Upper lobe of left lung (tissue), 4 donors: ENCODE data around the gene SCGB2B2.

Experiments used
- EP300 ChIP-seq, 4 donors: sonication (generic); formaldehyde crosslinking; IDR thresholded peaks; one replicate each; pipeline ENCODE4 v1.5.1; 2017; ENCODE audit warnings: antibody characterized with exemption in 4 of 4, control low read depth in 2 of 4
- POLR2A ChIP-seq, 4 donors: fragments of 450-650 bp; IDR thresholded peaks; one replicate each; pipeline ENCODE4 v1.5.1; 2016 to 2017; ENCODE audit warnings: antibody characterized with exemption in 4 of 4, mild to moderate bottlenecking in 2 of 4
- TF ChIP-seq, protein P1 (sequence below), 6 experiments: fragments of 450-650 bp in 4 of 6; fragments of 200-600 bp in 2 of 6; sonication (generic) in 2 of 6; IDR thresholded peaks; one replicate each; pipeline ENCODE4 v1.5.1; 2016 to 2019; ENCODE audit warnings: antibody characterized with exemption in 6 of 6

- TF ChIP-seq, protein P1, sequence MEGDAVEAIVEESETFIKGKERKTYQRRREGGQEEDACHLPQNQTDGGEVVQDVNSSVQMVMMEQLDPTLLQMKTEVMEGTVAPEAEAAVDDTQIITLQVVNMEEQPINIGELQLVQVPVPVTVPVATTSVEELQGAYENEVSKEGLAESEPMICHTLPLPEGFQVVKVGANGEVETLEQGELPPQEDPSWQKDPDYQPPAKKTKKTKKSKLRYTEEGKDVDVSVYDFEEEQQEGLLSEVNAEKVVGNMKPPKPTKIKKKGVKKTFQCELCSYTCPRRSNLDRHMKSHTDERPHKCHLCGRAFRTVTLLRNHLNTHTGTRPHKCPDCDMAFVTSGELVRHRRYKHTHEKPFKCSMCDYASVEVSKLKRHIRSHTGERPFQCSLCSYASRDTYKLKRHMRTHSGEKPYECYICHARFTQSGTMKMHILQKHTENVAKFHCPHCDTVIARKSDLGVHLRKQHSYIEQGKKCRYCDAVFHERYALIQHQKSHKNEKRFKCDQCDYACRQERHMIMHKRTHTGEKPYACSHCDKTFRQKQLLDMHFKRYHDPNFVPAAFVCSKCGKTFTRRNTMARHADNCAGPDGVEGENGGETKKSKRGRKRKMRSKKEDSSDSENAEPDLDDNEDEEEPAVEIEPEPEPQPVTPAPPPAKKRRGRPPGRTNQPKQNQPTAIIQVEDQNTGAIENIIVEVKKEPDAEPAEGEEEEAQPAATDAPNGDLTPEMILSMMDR (IDR thresholded peaks at IDR 0.05): no peak
- no peak for TF ChIP-seq POLR2A (IDR thresholded peaks at IDR 0.05)
- no peak for TF ChIP-seq EP300 (IDR thresholded peaks at IDR 0.05)
Observed at GRCh38 chr19:34711890-34712289, 34.9 kb upstream of the SCGB2B2 start.
